OCI-M1 (cell line): Measurements from ENCODE around the gene TECPR2.
"Not testable (repeated sequence)": the region's sequence is repeated elsewhere in the genome, so short reads cannot be mapped to it uniquely, and the experiment has no call there.

Source experiments
- DNase-seq: peaks from one replicate; lab custom pipeline; 2025; lab: John Stamatoyannopoulos, UW

TECPR2 gene

GRCh38 chr14:102333795-102334705 lies 28.7 kb upstream of the TECPR2 start:
- no peak for DNase-seq

DNA sequence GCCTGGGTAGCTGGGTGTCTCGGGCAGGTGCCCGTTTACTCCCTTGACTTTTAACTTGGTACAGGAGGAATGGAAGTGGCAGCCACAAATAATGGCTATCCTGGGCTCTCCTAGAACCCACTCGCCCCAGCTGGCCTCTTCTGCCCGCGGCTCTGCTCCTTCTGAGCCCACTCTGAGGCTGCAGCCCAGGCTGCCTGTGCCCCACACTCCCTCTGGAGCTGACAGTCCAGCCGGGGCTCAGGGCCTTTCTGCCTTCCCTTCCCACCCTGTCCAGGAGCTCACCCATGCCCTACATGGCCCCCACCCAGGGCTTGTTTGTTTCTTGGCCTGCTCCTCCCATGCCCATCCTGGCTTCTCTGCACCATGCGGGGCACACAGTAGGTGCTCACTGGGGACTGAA lies 27.6 kb upstream of the TECPR2 start:
- no peak for DNase-seq

- DNase-seq: no peak
Observed at GRCh38 chr14:102338724-102339123, 24.0 kb upstream of the TECPR2 start.

GRCh38 chr14:102341566-102341965 lies 21.2 kb upstream of the TECPR2 start:
- DNase-seq: no peak

DNA sequence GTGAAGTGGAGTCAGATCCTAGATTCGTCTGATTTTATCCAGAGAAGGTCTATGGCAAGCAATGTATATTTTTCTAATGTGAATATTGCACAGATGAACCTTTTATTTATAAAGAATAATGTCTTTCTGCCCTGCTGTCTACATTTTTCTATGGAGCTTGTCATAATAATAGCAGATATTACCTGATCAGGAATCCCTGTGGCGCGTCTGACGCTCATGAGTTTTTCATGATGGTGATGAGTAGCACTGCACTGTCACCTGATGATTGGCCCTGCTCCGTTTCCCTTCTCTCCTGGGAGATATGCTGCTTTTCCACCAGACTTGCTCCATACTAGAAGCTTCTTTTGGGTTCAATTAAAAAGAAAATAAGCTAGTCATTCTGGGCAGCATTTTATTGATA lies 20.5 kb upstream of the TECPR2 start:
- DNase-seq: no peak

GRCh38 chr14:102344084-102344483 lies 18.7 kb upstream of the TECPR2 start:
- no peak for DNase-seq

- DNase-seq: no peak
Observed at GRCh38 chr14:102344485-102344884, 18.3 kb upstream of the TECPR2 start.

DNA sequence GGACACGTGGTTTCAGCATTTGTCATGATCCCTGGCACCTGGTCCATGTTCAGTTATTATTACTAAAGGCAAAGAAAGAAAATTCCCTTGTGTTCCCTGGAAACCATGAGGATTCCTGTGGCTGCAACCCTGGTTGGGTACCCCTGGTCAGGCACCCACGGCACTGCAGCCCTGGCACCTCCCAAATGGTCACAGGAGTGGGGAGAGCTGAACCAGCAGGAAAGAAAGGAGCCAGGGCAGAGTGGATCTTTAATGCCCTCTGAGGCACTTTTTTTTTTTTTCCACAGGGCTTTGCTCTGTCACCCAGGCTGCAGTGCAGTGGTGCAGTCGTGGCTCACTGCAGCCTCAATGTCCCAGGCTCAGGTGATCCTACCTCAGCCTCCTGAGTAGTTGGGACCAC lies 17.5 kb upstream of the TECPR2 start:
- no peak for DNase-seq

- no peak for DNase-seq
Observed at GRCh38 chr14:102346645-102347044, 16.1 kb upstream of the TECPR2 start.

DNA sequence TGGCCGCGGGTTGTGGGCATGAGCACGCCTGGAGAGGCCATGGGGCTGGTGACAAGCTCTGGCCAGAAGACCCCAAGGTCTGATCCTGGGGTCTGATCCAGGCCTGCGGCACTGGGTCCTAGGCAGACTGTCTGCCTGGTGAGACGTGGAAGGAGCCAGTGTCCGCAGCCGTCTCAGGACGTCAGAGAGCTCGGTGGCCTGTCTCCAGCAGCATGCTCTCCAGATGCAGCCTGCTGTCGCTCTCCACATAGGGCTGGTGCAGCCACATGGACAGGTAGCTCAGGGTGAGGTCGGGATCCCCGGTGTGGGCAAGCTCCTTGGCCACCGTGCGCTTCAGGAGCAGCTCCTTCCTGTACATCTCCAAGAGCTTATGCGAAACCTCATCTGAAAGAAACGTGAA lies 14.4 kb upstream of the TECPR2 start:
- DNase-seq: no peak

GRCh38 chr14:102351023-102351422 lies 11.7 kb upstream of the TECPR2 start:
- DNase-seq: no peak

GRCh38 chr14:102351593-102351992 lies 11.1 kb upstream of the TECPR2 start:
- DNase-seq: not testable (repeated sequence)

- no peak for DNase-seq
Observed at GRCh38 chr14:102352213-102352612, 10.5 kb upstream of the TECPR2 start.

DNA sequence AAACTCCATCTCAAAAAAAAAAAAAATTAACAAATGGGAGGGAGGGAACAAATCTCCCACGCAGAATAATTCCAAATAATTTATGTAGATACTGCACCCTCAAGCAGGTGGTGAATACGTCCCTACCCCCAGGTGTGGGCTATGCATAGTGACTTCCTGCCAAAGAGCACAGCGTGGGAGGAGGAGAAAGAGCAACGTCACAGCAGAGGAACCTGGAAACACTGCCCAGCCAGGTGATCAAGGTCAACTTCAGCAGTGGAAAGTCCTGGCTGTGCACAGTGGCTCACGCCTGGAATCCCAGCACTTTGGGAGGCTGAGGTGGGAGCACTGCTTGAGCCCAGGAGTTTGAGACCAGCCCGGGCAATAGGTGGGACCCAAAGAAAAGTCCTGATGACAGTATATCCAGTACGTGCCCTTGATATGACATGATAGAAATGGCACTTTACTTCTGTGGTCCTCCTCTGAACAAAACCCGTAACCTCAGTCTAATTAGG lies 9.6 kb upstream of the TECPR2 start:
- DNase-seq: no peak

- DNase-seq: no peak
Observed at GRCh38 chr14:102356280-102356679, 6.5 kb upstream of the TECPR2 start.

GRCh38 chr14:102359341-102359740 lies 3.4 kb upstream of the TECPR2 start:
- no peak for DNase-seq

GRCh38 chr14:102360388-102360787 lies 2.4 kb upstream of the TECPR2 start:
- DNase-seq: no peak

- no peak for DNase-seq
Observed at GRCh38 chr14:102362084-102362483, 657 bp upstream of the TECPR2 start.

- DNase-seq: no peak
Observed at GRCh38 chr14:102363182-102363943, 622 bp downstream of the TECPR2 start.

GRCh38 chr14:102370305-102370809 lies 7.6 kb downstream of the TECPR2 start:
- peak; percentile 66 for DNase-seq

- DNase-seq: no peak
Observed at GRCh38 chr14:102371361-102371760, 8.6 kb downstream of the TECPR2 start.

DNA sequence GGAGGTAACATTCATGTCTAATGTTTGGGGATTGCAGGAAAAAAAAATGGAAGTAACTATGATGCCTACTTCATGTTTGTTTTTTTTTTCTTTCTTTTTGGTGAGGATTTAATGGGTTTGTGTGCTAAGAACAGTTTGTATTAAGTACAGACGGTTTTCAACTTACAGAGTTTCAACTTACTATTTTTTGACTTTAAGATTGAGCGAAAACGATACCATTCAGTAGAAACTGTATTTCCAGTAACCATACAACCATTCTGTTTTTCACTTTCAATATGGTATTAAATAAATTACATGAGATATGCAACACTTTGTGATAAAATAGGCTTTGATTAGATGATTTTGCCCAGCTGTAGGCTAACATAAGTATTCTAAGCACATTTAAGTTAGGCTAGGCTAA lies 10.4 kb downstream of the TECPR2 start:
- no peak for DNase-seq

DNA sequence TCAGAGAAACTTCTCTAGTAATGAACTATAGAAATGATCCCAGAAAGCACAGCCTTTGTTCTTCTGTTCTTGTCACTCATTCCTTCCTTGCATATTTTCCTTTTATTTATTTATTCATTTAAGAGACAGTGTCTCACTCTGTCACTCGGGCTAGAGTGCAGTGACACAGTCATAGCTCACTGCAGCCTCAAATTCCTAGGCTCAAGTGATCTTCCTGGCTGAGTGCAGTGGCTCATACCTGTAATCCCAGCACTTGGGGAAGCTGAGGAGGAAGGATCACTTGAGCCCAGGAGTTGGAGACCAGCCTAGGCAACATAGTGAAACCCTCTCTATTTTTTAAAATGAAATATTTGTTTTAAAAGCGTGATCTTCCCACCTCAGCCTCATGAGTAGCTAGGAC lies 11.5 kb downstream of the TECPR2 start:
- DNase-seq: no peak
